Stimulated activated CD4-positive, alpha-beta T cell treated with anti-CD3 and anti-CD28 coated beads, Interleukin-4, amount 100 ng/mL, for 24 hours (primary cell): ENCODE data around the gene LCA5L.
"Not testable (repeated sequence)": the region's sequence is repeated elsewhere in the genome, so short reads cannot be mapped to it uniquely, and the experiment has no call there.

Source experiments
- DNase-seq: peaks from one replicate; pipeline ENCODE4 v3.0.0-alpha.2; 2020

LCA5L gene

DNA sequence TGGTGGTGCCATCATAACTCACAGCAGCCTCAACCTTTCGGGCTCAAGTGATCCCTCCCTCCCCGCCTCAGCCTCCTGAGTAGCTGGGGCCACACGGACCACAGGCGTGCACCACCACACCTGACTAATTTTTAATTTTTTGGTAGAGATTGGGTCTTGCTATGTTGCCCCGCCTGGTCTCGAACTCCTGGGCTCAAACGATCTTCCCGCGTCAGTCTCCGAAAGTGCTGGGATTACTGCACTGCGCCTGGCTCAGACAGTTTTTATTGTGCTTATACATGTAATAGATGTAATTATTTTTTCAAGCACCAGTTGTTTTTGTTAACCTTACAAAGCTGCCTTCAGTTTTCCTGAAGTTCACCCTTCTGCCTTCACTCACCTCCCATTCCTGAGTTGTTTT, 58.7 kb downstream of the LCA5L start:
- no peak for DNase-seq

- no peak for DNase-seq
Observed at GRCh38 chr21:39386194-39386593, 59.4 kb downstream of the LCA5L start.

GRCh38 chr21:39385299-39386145, 60.1 kb downstream of the LCA5L start:
- DNase-seq, result peak; percentile 67

DNA sequence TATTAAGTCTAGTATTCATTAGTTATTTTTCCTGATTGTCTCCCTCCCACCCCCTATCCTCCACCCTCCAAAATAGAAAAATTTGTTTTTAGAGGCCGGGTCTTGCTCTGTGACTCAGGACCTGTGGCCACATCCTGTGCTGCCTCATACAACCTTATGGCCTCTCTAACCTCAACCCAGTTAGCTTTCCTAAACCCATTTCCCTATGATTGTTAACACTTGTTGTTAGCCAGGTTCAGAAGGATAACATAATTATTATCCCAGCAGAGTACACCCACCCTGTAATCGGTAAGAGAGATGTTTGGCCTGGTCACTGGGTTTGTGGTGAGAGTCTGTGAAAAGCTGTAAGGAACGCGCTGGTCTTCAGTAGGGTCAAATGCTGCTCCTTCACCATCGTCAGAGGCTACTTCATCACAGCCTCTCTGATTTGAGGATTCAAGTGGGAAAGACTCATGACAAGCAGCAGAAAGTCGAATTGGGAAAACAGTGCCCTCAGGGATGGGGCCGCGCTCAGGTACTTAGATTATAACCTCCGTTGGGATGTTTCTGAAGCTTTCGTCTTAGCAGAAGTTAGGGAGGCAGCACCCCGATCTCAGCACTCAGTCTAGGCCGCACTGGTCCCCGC, 60.8 kb downstream of the LCA5L start:
- no peak for DNase-seq

GRCh38 chr21:39382096-39382495, 63.5 kb downstream of the LCA5L start:
- not testable (repeated sequence) for DNase-seq

- DNase-seq, result no peak
Observed at GRCh38 chr21:39381009-39381408, 64.6 kb downstream of the LCA5L start.

DNA sequence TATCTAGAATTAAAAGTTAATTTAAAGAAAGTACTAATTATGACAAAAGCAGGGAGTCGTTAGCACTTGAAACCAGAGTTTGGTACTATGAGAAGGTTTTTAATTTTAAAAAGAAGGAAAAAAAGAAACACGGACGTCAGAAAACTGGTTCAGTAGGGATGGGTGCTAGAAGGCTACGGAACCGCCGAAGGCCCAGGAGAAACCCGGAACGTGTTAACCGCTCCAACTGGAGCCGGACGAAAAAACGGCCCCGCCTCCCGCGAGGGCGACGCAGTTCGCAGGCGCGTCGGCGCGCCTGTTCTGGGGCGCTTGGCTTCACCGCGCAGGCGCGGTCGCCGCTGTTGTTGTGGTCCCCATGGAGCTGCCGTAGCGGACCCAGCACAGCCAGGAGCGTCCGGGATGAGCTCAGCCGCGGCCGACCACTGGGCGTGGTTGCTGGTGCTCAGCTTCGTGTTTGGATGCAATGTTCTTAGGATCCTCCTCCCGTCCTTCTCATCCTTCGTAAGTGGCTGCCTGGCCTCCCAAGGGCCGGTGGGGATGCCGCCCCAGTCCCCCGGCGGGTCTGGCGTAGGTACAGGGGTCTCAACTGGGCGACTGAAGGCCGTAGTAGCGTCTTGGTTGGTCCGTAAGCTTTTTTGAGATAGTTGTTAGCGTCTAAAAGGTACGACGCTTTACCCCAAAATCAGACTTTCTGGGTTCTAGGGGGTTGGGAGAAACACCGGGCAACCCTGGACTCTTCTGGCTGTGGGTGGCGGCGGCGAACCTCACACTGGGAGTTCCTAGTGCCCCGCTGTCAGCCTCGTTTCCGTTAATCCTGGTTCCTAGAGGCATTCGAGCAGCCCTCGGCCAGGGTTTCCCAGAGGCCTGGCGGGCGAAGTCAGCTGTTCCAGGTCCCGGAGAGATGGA, 65.3 kb downstream of the LCA5L start:
- peak; percentile 90 for DNase-seq

GRCh38 chr21:39377444-39378050, 68.0 kb downstream of the LCA5L start:
- DNase-seq, result no peak

- DNase-seq, result no peak
Observed at GRCh38 chr21:39375446-39375845, 70.1 kb downstream of the LCA5L start.

- no peak for DNase-seq
Observed at GRCh38 chr21:39374046-39374445, 71.5 kb downstream of the LCA5L start.

DNA sequence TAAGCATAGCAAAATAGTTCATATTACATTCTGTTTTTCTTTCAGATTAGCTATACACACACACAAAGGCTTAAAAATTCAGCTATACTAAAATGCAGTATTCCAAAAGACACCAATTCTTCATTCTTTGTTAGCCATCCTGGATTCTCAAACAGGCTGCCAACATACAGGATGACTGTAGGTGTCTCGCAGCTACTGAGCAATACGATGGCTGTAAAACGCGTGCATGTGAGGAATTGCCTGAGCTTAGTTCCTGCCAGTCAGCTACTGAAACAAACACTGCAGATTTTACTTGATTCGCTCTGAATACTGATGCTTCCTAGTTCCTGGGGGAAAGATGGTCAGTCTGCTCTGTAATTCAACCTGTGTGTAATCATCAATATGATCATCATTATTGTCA, 71.9 kb downstream of the LCA5L start:
- no peak for DNase-seq

DNA sequence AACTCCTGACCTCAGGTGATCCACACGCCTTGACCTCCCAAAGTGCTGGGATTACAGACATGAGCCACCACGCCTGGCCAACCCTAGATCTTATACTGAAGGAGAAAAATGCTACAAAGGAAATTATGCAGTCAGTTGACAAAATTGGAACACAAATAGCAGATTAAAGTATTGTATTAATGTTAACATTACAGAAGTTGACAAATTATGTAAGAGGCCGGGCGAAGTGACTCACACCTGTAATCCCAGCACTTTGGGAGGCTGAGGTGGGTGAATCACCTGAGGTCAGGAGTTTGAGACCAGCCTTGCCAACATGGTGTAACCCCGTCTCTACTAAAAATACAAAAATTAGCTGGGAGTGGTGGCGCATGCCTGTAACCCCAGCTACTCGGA, 75.7 kb downstream of the LCA5L start:
- DNase-seq, result not testable (repeated sequence)

- DNase-seq, result no peak
Observed at GRCh38 chr21:39367783-39368182, 77.8 kb downstream of the LCA5L start.

- no peak for DNase-seq
Observed at GRCh38 chr21:39366563-39366962, 79.0 kb downstream of the LCA5L start.

DNA sequence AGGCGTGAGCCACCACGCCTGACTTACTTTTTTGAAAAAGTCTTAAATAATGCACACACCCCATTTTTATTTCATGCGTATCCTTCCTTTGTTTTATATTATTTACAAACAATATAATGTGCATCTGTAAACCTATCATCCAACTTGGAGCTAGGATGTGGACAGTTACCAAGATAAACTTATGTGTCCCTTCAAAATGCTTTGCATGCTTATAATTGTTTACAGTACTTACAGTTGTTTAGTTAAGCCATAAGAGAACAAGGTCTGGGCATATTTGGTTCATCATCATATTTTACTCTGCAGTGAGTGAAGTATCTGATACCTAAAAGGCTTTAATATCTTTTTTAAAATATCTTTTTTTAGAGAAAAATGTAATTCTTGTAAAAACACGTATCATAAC, 80.6 kb downstream of the LCA5L start:
- no peak for DNase-seq

DNA sequence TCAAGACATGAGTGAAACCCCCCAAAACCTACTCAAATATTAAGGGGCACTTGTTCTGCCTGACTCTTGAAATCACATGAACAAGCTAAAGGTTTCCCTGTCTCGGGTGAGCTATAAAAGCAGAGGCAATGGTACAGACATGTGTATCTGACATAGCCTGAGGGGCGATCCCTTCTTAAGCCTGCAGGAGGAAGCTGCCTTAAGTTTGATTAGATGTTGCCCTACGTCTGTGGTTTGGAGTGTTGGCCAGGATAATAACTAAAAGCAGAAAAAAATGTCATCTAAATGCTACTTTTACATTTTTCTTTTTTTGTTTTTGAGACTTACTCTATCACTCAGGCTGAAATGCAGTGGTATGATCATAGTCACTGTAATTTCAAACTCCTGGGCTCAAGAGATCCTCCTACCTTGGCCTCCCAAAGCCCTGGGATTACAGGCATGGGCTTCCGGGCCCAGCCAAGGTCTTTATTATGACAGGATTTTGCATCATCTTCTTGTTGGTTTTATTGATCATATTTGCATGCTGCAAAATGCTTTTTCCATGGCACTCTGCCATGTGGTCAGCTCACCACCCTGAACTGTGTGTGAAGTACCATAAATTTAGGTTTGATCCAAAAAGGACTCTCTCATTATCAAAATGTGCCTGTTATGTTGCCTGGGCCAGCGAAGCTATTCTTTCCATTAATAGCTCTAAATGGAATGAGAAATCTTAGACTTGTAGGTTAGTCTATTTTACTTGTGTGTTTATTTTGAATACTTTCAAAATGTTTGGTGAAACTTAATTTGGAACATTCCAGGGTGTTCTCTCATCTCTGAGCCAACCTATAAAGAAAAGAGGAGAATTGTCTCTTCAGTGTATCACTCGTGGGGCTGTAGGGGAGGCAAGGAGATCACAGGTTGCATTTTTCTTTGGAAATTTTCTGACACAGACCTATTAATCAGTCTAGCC, 81.7 kb downstream of the LCA5L start:
- no peak for DNase-seq

- DNase-seq, result no peak
Observed at GRCh38 chr21:39362733-39363132, 82.8 kb downstream of the LCA5L start.

DNA sequence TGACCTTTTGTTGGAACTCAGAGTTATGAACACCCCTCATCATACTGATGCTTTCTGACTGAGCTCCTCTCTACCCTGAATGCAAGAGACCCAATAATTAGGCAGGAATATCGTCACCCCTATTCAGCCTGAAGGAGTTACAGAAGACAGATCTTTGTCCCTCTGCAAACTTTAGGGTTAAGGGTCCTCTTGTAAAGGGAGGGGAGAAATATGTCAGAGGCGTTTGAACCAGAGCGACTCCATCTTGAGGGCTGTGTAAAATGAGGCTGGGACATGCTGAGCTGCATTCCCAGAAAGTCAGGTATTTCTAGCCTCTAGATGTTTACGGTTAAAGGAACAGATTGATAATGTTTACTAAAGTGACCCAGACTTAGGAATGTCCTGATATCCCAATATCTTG, 86.2 kb downstream of the LCA5L start:
- no peak for DNase-seq
